ENCODE results near the gene RAPSN. TPM values are rescaled to one million over a fixed set of nuclear protein-coding genes. Genes with fewer than 3 reads are reported as not detected.

The RAPSN gene
- total and polyA plus RNA-seq, 2 experiments from 2014 or later: 0.17 to 0.23 TPM

GRCh38 chr11:47410370-47411264 lies 38.3 kb downstream of the RAPSN start:
- Histone ChIP-seq H3K27ac (ENCODE audit: low read depth) (no peak overlapping the region), H3K79me2 (replicated peaks; ENCODE audit: insufficient read depth) (no peaks in the 10 kb centered on the region), H3K4me3 (no peak overlapping the region), H4K20me1 (replicated peaks; ENCODE audit: insufficient read depth) (no peaks in the 10 kb centered on the region; the same call in 1 of the 2 replicates), H3K4me1 (ENCODE audit: insufficient read depth) (peaks cover 11% of the 10 kb centered on the region; the same call in 1 of the 2 replicates), H3K4me2 (no peak overlapping the region), H3K9me2 (ENCODE audit: insufficient read depth) (no peaks in the 10 kb centered on the region), H3K27me3 (ENCODE audit: insufficient read depth) (no peaks in the 10 kb centered on the region), H3K36me3 (ENCODE audit: insufficient read depth) (no peaks in the 10 kb centered on the region), H2AFZ (no peak overlapping the region), H3F3A (replicated peaks; ENCODE audit: low read depth) (peaks cover 12% of the 10 kb centered on the region)
- Mint-ChIP-seq H3K4me3 (0 out of 3 replicates have a peak overlapping the region, but pooled peaks have one; percentile 23), H3K4me1 (peaks cover 11% of the 10 kb centered on the region), H3K9me3 (no peaks in the 10 kb centered on the region), H3K36me3 (ENCODE audit: low read depth) (peaks cover 8% of the 10 kb centered on the region; the same call in 2 of the 3 replicates), H3K27me3 (ENCODE audit: insufficient read depth, low read depth, poor library complexity) (peaks cover 12% of the 10 kb centered on the region), H3K27ac (no peak overlapping the region)
- DNase-seq (ENCODE audit: low spot score): no peak
- ATAC-seq: no peak
- no peak for TF ChIP-seq JUNB (IDR thresholded peaks at IDR 0.05; ENCODE audit: unreplicated experiment)
- no peak for TF ChIP-seq POLR2AphosphoS5 (IDR thresholded peaks at IDR 0.05; ENCODE audit: low read depth)
- no peak for TF ChIP-seq ZNF462 (CRISPR knock-in tag; IDR thresholded peaks at IDR 0.05)
- TF ChIP-seq EZH2phosphoT487 (IDR thresholded peaks at IDR 0.05; ENCODE audit: unreplicated experiment): no peak
